ENCODE data around the gene THBS4.

Gene THBS4

GRCh38 chr5:80092486-80093107 is 57.4 kb downstream of the THBS4 start:
- no peak for TF ChIP-seq CTCF (IDR thresholded peaks at IDR 0.05; ENCODE audit: low read depth, low read length, missing control alignments)
- DNase-seq: no peak
- in situ Hi-C loops (cut with HindIII; ENCODE audit: low pct_ligation_motif_present, low sequenced_read_pairs): no loop called here
- H3K27ac ChIP-seq: no peak overlapping the region
- H3K27me3 ChIP-seq (replicated peaks): no peaks in the 10 kb centered on the region
- no peaks in the 10 kb centered on the region for H3K36me3 ChIP-seq (replicated peaks)
- no peak overlapping the region for H3K4me3 ChIP-seq (ENCODE audit: low read depth, low read length)

GRCh38 chr5:80093796-80094195 is 58.6 kb downstream of the THBS4 start:
- Histone ChIP-seq H3K36me3 (replicated peaks) (no peaks in the 10 kb centered on the region), H3K27me3 (replicated peaks) (no peaks in the 10 kb centered on the region), H3K27ac (no peak overlapping the region), H3K4me3 (ENCODE audit: low read depth, low read length) (no peak overlapping the region)
- no peak for TF ChIP-seq CTCF (IDR thresholded peaks at IDR 0.05; ENCODE audit: low read depth, low read length, missing control alignments)
- no peak for DNase-seq
- in situ Hi-C loops (cut with HindIII; ENCODE audit: low pct_ligation_motif_present, low sequenced_read_pairs): no loop called here

- Histone ChIP-seq H3K27me3 (replicated peaks) (no peaks in the 10 kb centered on the region), H3K27ac (no peak overlapping the region), H3K4me3 (ENCODE audit: low read depth, low read length) (no peak overlapping the region), H3K36me3 (replicated peaks) (no peaks in the 10 kb centered on the region)
- DNase-seq: no peak
- no peak for TF ChIP-seq CTCF (IDR thresholded peaks at IDR 0.05; ENCODE audit: low read depth, low read length, missing control alignments)
- in situ Hi-C loops (cut with HindIII; ENCODE audit: low pct_ligation_motif_present, low sequenced_read_pairs): no loop called here
Observed at GRCh38 chr5:80094236-80094738, 59.1 kb downstream of the THBS4 start.

- H3K4me3 ChIP-seq (ENCODE audit: low read depth, low read length): no peak overlapping the region
- H3K27ac ChIP-seq: no peak overlapping the region
- H3K36me3 ChIP-seq (replicated peaks): no peaks in the 10 kb centered on the region
- in situ Hi-C loops (cut with HindIII; ENCODE audit: low pct_ligation_motif_present, low sequenced_read_pairs): no loop called here
- DNase-seq: no peak
- no peaks in the 10 kb centered on the region for H3K27me3 ChIP-seq (replicated peaks)
- no peak for TF ChIP-seq CTCF (IDR thresholded peaks at IDR 0.05; ENCODE audit: low read depth, low read length, missing control alignments)
Observed at GRCh38 chr5:80097451-80097850, 62.3 kb downstream of the THBS4 start.

GRCh38 chr5:80101993-80102392 is 66.8 kb downstream of the THBS4 start:
- no peaks in the 10 kb centered on the region for H3K27me3 ChIP-seq (replicated peaks)
- in situ Hi-C loops (cut with HindIII; ENCODE audit: low pct_ligation_motif_present, low sequenced_read_pairs): no loop called here
- no peak overlapping the region for H3K27ac ChIP-seq
- H3K4me3 ChIP-seq (ENCODE audit: low read depth, low read length): no peak overlapping the region
- no peak for DNase-seq
- H3K36me3 ChIP-seq (replicated peaks): no peaks in the 10 kb centered on the region
- TF ChIP-seq CTCF (IDR thresholded peaks at IDR 0.05; ENCODE audit: low read depth, low read length, missing control alignments): no peak

- Histone ChIP-seq H3K4me3 (ENCODE audit: low read depth, low read length) (no peak overlapping the region), H3K27me3 (replicated peaks) (no peaks in the 10 kb centered on the region), H3K27ac (no peak overlapping the region), H3K36me3 (replicated peaks) (no peaks in the 10 kb centered on the region)
- TF ChIP-seq CTCF (IDR thresholded peaks at IDR 0.05; ENCODE audit: low read depth, low read length, missing control alignments): no peak
- DNase-seq: no peak
- in situ Hi-C loops (cut with HindIII; ENCODE audit: low pct_ligation_motif_present, low sequenced_read_pairs): no loop called here
Observed at GRCh38 chr5:80103371-80103770, 68.2 kb downstream of the THBS4 start.
